K562 (cell line): ENCODE data around the gene PTPRE.

ENCODE experiments used
- BCLAF1 ChIP-seq, 2 experiments: fragments of 450-650 bp in 1 of 2; IDR thresholded peaks; 2 replicates each; pipeline ENCODE4 v1.6.1; 2011 to 2017; ENCODE audit warnings: low read depth in 2 of 2, antibody characterized with exemption in 1 of 2, borderline replicate concordance in 1 of 2, low read length in 1 of 2, mild to moderate bottlenecking in 1 of 2, mixed read lengths in 1 of 2; ENCODE audit not compliant: control insufficient read depth in 1 of 2
- CREB1 ChIP-seq, 2 experiments: sonication (generic) in 1 of 2; formaldehyde crosslinking in 1 of 2; IDR thresholded peaks; 2 replicates each; pipeline versions ENCODE4 v1.6.1 to v1.8.0; 2012 to 2022; ENCODE audit warnings: inconsistent platforms in 1 of 2, mild to moderate bottlenecking in 1 of 2, missing genetic modification reagents in 1 of 2, moderate library complexity in 1 of 2
- CTCF ChIP-seq, 3 experiments: IDR thresholded peaks in 2 of 3; conservative IDR thresholded peaks in 1 of 3; 2 replicates each; pipeline ENCODE4 v1.5.1; 2011 to 2012; ENCODE audit warnings: low read length in 3 of 3, mild to moderate bottlenecking in 3 of 3, control low read depth in 2 of 3, improper control_type of control experiment in 1 of 3, inconsistent platforms in 1 of 3, low read depth in 1 of 3, mixed read lengths in 1 of 3, moderate library complexity in 1 of 3; ENCODE audit not compliant: insufficient read depth in 2 of 3
- NR1H2 ChIP-seq: sonication (generic); formaldehyde crosslinking; IDR thresholded peaks from 2 replicates; pipeline ENCODE4 v1.4.0; 2020; ENCODE audit warnings: mild to moderate bottlenecking, missing genetic modification reagents
- POLR2AphosphoS5 ChIP-seq: IDR thresholded peaks from 2 replicates; pipeline ENCODE4 v1.6.1; 2011; ENCODE audit warnings: mild to moderate bottlenecking, low read depth, low read length, moderate library complexity; ENCODE audit not compliant: control insufficient read depth, insufficient read depth
- ZNF507 ChIP-seq: conservative IDR thresholded peaks from 2 replicates; pipeline ENCODE4 v1.6.1; 2017; ENCODE audit warnings: missing genetic modification characterization, missing compliant biosample characterization

- TF ChIP-seq CTCF (IDR thresholded peaks at IDR 0.05 in 2 of 3, conservative IDR thresholded peaks at IDR 0.05 in 1 of 3; ENCODE audit: insufficient read depth in 2 of 3, low read depth in 1 of 3, low read length in 3 of 3) (no peak), BCLAF1 (IDR thresholded peaks at IDR 0.05; ENCODE audit: borderline replicate concordance in 1 of 2, control insufficient read depth in 1 of 2, low read depth in 2 of 2, low read length in 1 of 2) (no peak), CREB1 (IDR thresholded peaks at IDR 0.05) (no peak), CREB1 (CRISPR knock-in tag; IDR thresholded peaks at IDR 0.05) (no peak), NR1H2 (no peak), POLR2AphosphoS5 (no peak), ZNF507 (tag) (no peak)
Observed at GRCh38 chr10:127997271-127997670, 90.4 kb downstream of the PTPRE start.
